Skeletal muscle satellite cell (primary cell): ENCODE measurements around the gene DKK3.

ENCODE experiments used
- H3K27me3 ChIP-seq: 2 replicates; pipeline ENCODE4 v1.7.0; 2013; ENCODE audit warnings: low read length; ENCODE audit not compliant: control insufficient read depth, insufficient read depth
- H3K36me3 ChIP-seq: 2 replicates; pipeline ENCODE4 v1.7.0; 2013; ENCODE audit warnings: mild to moderate bottlenecking, control low read depth, low read length; ENCODE audit not compliant: insufficient read depth
- H3K4me1 ChIP-seq: 2 replicates; pipeline ENCODE4 v1.7.0; 2013; ENCODE audit warnings: low read length; ENCODE audit not compliant: control insufficient read depth, insufficient read depth
- H3K4me2 ChIP-seq: 2 replicates; pipeline ENCODE4 v1.7.0; 2013; ENCODE audit warnings: mild to moderate bottlenecking, low read length
- H3K4me3 ChIP-seq: 2 replicates; pipeline ENCODE4 v1.7.0; 2013; ENCODE audit warnings: low read length
- H3K9ac ChIP-seq: 2 replicates; pipeline ENCODE4 v1.7.0; 2013; ENCODE audit warnings: mild to moderate bottlenecking, low read depth, low read length, moderate library complexity
- H3K9me3 ChIP-seq: replicated peaks from 2 replicates; pipeline ENCODE4 v1.7.0; 2013; ENCODE audit warnings: mild to moderate bottlenecking, control low read depth, low read length

Gene DKK3

GRCh38 chr11:12009617-12010321 is 1.3 kb upstream of the DKK3 start:
- Histone ChIP-seq H3K9me3 (no peaks in the 10 kb centered on the region), H3K27me3 (peaks cover 8% of the 10 kb centered on the region), H3K9ac (no peak overlapping the region), H3K36me3 (no peaks in the 10 kb centered on the region), H3K4me2 (peak overlapping the region; percentile 76), H3K4me3 (peak overlapping the region; percentile 63), H3K4me1 (peaks cover 15% of the 10 kb centered on the region)

DNA sequence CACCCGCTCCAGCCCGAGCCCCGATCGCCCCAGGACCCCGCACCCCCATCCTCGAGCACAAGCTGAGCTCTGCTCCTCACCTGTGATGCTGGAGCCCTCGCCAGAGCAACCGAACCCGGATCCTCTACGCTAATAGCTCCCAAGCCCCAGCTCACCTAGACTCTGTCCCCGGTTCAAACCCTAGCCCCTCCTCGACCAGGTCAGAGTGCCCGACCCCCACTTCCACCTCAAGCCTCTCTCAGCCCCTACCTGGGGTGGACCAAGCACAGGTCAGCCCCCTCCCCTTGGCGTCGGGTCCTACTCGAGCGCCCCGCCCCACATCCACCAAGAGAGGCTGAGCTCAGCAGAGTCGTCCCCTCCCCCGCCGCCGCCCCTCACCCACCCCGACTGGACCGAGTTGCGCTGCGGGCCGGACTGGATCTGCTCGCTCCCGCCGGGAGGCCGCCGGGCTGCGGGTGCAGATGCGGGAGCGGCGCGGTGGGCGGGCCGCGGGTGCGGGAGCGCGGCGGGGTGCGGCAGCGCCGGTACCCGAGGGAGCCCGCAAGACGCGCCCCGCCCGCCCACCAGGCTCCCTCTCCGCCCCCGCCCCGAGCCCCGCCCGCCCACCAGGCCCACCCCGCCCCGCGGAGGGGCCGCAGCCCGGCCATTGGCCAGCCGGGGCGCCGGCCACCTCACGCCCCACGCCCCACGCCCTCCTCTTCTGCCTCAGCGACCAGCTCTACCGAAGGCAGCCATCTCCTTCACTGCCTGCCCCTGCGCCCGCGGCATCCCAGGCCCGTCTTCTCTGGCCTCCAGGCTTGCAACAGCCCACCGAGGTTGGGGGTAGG is 577 bp upstream of the DKK3 start:
- H3K4me2 ChIP-seq: peak overlapping the region; percentile 97
- no peaks in the 10 kb centered on the region for H3K9me3 ChIP-seq
- no peaks in the 10 kb centered on the region for H3K36me3 ChIP-seq
- peak overlapping the region; percentile 56 for H3K9ac ChIP-seq
- peaks cover 8% of the 10 kb centered on the region for H3K27me3 ChIP-seq
- H3K4me3 ChIP-seq: peak overlapping the region; percentile 77
- peaks cover 18% of the 10 kb centered on the region for H3K4me1 ChIP-seq

GRCh38 chr11:12007230-12007593 is 1.2 kb downstream of the DKK3 start:
- Histone ChIP-seq H3K4me1 (peaks cover 18% of the 10 kb centered on the region), H3K9me3 (no peaks in the 10 kb centered on the region), H3K4me3 (no peak overlapping the region), H3K27me3 (peaks cover 8% of the 10 kb centered on the region), H3K9ac (no peak overlapping the region), H3K4me2 (peak overlapping the region; percentile 97), H3K36me3 (no peaks in the 10 kb centered on the region)

DNA sequence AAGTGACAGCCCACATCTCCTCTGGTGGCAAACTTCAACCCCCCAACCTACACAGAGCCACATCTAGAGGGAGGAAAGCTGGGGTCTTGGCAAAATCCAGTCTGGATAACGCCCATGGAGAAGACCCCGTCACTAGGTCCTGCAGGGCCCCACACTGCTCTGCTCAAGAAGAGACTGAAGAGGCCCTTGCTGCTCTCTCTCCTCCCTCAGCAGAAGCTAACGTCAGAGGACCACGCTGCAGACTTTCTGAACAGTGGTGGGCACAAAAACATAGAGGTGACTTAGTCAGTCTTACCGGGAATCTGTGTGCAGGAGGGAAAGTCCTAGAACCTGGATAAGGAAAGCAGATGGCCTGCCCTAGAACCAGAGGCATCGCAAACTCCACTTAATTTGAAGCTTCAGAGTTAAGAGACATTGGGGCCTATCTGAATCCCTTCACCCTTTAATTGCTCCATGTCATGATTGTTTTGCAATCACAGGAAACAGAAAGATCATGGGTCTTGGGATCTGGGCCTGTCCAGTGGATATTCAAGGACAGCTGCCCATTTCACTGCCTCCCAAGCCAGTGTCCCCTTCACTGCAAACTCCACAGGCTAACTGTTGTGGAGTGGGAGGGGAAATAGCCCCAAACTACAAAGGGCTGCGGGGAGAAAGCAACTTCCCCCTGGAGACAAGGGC is 1.7 kb downstream of the DKK3 start:
- no peak overlapping the region for H3K9ac ChIP-seq
- no peak overlapping the region for H3K4me2 ChIP-seq
- H3K9me3 ChIP-seq: no peaks in the 10 kb centered on the region
- no peaks in the 10 kb centered on the region for H3K36me3 ChIP-seq
- H3K4me1 ChIP-seq: peaks cover 18% of the 10 kb centered on the region
- H3K27me3 ChIP-seq: peaks cover 8% of the 10 kb centered on the region
- no peak overlapping the region for H3K4me3 ChIP-seq

DNA sequence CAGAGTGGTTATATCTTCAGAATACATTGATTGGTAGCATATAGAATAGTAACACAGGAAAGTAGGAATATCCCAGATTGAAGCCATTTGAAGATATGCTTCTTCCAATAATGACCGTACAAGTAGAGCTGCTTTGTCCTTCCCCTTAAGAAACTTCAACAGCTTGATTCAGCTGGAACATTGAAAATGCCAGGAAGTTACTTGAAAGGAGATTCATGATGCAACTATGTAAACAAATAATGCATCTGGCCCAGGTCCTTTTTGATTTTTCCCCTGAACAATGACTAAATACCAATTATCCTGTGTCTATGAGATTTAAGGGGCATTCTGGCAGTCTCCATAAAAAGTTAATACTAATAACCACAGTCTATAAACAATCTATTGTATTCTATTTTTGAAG is 3.0 kb downstream of the DKK3 start:
- Histone ChIP-seq H3K9me3 (no peaks in the 10 kb centered on the region), H3K4me1 (peaks cover 18% of the 10 kb centered on the region), H3K4me2 (peak overlapping the region; percentile 28), H3K9ac (no peak overlapping the region), H3K27me3 (peaks cover 8% of the 10 kb centered on the region), H3K4me3 (no peak overlapping the region), H3K36me3 (no peaks in the 10 kb centered on the region)

DNA sequence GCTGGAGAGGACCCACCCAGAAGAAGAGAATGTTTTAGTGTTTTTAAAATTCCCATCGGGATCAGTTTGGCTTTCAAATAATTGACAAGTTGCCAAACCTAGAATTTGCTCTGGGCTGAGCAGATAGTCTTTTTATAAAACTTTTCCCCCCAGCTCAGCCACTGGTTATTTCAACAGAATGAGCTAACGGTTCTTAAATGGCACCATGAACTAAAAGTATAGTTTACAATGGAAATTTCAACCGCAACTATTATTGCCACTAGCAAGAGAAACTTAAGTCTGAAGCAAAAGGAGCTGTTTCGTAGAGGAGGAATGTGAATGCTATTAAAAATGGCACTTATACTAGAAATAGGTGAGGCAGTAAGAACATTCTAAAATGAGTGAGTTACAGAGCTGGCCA is 3.4 kb downstream of the DKK3 start:
- Histone ChIP-seq H3K36me3 (no peaks in the 10 kb centered on the region), H3K4me1 (peaks cover 18% of the 10 kb centered on the region), H3K4me2 (peak overlapping the region; percentile 28), H3K9ac (no peak overlapping the region), H3K4me3 (no peak overlapping the region), H3K9me3 (no peaks in the 10 kb centered on the region), H3K27me3 (peaks cover 8% of the 10 kb centered on the region)

DNA sequence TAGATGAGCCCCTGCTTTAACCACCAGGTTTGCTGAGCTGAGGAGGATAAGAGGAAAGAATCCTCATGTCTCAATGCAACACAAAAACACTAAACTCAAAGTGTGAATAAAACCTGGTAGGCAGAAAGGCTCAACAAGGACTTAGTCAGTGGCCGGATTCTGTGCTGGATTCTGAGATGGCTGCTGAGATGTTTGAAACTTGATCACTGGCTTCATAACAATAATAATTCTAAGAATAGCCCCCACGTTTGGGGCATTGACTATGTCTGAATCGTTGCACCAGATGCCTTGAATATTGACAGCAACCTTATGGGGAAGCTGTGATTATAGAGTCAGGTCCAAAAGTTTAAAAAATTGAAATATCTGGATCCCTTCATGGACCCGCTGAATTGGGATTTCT is 4.6 kb downstream of the DKK3 start:
- no peaks in the 10 kb centered on the region for H3K36me3 ChIP-seq
- H3K4me3 ChIP-seq: no peak overlapping the region
- H3K9ac ChIP-seq: no peak overlapping the region
- no peaks in the 10 kb centered on the region for H3K27me3 ChIP-seq
- no peaks in the 10 kb centered on the region for H3K9me3 ChIP-seq
- peaks cover 20% of the 10 kb centered on the region for H3K4me1 ChIP-seq
- no peak overlapping the region for H3K4me2 ChIP-seq

DNA sequence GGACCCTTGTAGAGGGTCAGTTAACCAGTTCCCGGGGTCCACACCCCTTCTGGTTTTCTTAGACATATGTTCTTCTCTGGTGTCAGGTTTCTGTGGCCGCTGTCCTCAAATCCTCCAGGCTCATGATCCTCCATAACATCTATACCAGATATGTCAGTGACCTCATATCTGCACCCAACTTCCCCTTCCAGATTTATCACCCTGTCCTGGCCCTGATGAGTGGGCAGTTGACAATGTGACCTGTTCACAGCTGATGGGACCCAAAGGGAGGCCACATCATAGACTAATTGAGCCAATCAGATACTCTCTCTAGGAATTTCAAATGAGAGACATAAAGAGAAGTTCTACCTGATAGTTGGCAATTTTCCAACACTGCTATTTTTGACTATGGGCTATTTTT is 5.1 kb downstream of the DKK3 start:
- Histone ChIP-seq H3K4me2 (no peak overlapping the region), H3K27me3 (no peaks in the 10 kb centered on the region), H3K4me1 (peaks cover 24% of the 10 kb centered on the region), H3K9me3 (no peaks in the 10 kb centered on the region), H3K9ac (no peak overlapping the region), H3K36me3 (no peaks in the 10 kb centered on the region), H3K4me3 (no peak overlapping the region)

DNA sequence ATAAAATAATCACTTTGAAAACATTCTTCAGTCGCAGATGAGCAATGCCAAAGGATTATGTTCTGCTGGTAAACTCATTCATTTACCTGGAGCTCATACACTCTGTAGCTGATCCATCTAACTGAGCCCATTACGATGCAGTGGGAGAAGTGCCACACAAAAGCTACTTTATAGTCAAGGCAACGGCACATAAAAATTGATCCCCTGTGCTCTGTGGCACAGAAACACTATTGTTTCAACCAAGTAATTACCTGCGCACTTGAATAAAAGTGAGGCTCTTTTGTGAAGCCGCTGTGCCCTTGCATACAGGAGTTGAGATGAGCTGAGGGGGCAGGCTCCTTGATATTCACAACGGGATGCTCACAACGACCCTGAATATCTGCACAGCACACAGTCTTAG is 7.2 kb downstream of the DKK3 start:
- Histone ChIP-seq H3K9ac (no peak overlapping the region), H3K36me3 (no peaks in the 10 kb centered on the region), H3K27me3 (no peaks in the 10 kb centered on the region), H3K9me3 (no peaks in the 10 kb centered on the region), H3K4me1 (peaks cover 24% of the 10 kb centered on the region), H3K4me3 (no peak overlapping the region), H3K4me2 (no peak overlapping the region)

- Histone ChIP-seq H3K27me3 (no peaks in the 10 kb centered on the region), H3K4me1 (peaks cover 26% of the 10 kb centered on the region), H3K4me3 (peak overlapping the region; percentile 59), H3K4me2 (peak overlapping the region; percentile 77), H3K9ac (peak overlapping the region; percentile 73), H3K36me3 (no peaks in the 10 kb centered on the region), H3K9me3 (no peaks in the 10 kb centered on the region)
These were observed 10.2 kb downstream of the DKK3 start for GRCh38 chr11:11998091-11998781.

GRCh38 chr11:11997049-11997322 is 11.4 kb downstream of the DKK3 start:
- H3K4me1 ChIP-seq: peaks cover 36% of the 10 kb centered on the region
- no peak overlapping the region for H3K9ac ChIP-seq
- no peaks in the 10 kb centered on the region for H3K27me3 ChIP-seq
- no peaks in the 10 kb centered on the region for H3K9me3 ChIP-seq
- H3K36me3 ChIP-seq: no peaks in the 10 kb centered on the region
- no peak overlapping the region for H3K4me3 ChIP-seq
- no peak overlapping the region for H3K4me2 ChIP-seq
